NOMO-1 treated with dmso at 0.1 percent for 144 hours (cell line): ENCODE data around the gene KCNJ1.
A peak's percentile ranks its signal among the peaks of the same experiment; 100 is the strongest.

ENCODE experiments used
- DNase-seq: peaks from one replicate; lab custom pipeline; 2025; ENCODE audit not compliant: unreplicated experiment; lab: John Stamatoyannopoulos, UW

The KCNJ1 gene

GRCh38 chr11:128852327-128853023 lies 14.6 kb downstream of the KCNJ1 start:
- DNase-seq, result no peak

GRCh38 chr11:128848815-128849455 lies 18.2 kb downstream of the KCNJ1 start:
- DNase-seq, result no peak

DNA sequence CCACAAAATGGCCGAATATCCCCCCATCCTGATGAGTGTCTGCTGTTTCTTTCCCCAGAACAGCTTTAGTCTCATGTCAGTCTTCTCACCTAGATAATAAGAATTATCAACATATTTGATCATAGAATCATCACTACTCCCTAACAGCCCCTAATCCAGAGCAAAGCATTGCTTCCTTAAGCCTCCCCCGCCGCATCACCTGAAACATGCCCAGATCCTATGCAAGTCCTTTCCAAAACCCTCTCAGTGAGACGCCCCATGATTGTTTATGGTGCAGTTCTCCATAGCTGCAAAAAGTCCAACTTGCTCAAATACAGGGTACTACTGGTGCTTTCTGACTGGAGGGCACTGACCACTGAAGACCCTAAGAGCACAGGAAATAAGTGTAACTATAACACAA lies 20.1 kb downstream of the KCNJ1 start:
- DNase-seq, result no peak

DNA sequence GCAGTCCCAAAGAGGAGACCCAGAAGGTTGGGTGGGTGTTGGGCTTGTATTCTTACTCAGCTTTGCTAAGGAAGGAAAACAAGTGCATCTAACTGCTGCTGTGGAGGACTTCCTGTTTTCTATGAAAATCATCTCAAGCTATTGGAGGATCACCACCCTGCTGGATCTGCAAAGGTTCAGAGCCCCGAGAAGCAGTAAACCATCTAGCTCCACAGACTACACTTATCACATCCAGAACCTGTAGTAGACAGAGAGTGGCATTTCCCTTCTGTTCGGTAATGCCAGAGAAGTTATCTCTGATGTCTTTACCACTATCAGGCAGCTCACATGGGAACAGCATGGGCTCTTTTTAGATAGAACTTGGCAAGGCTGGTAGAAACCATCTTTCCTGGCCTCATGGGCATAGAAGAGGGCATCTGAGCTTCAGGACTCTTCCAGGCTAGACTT lies 21.7 kb downstream of the KCNJ1 start:
- no peak for DNase-seq

DNA sequence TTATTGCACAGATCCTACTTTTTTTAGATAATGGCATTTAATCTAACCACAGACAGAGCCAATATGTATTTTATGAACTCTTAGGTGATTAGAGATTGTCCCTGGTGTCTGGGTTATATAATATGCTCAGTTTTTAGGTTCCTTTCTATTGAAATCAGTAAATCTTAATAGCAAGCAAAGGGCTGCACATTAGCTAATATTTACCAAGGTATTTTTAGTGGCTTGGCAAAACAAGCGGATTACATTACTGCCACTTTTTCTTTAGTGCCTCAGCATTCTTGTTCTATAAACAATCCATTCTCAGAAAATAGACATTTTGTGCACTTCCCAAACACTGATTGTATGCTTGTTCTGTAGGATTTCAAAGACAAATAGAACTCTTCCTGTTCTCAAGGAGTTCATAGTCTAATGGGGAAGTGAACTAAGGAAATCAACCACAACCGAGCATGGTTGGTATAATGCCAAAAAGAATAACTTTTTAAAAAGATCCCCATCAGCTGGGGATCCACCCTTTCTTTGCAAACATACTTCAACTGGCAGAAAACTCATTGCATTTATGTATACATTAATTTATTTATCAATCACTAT lies 23.8 kb downstream of the KCNJ1 start:
- no peak for DNase-seq

- no peak for DNase-seq
These were observed 25.5 kb downstream of the KCNJ1 start for GRCh38 chr11:128841461-128842072.

- no peak for DNase-seq
These were observed 26.3 kb downstream of the KCNJ1 start for GRCh38 chr11:128840783-128841182.

GRCh38 chr11:128840137-128840536 lies 27.0 kb downstream of the KCNJ1 start:
- no peak for DNase-seq

GRCh38 chr11:128839081-128839480 lies 28.0 kb downstream of the KCNJ1 start:
- no peak for DNase-seq

GRCh38 chr11:128837627-128838026 lies 29.5 kb downstream of the KCNJ1 start:
- DNase-seq, result no peak

- DNase-seq, result no peak
These were observed 31.2 kb downstream of the KCNJ1 start for GRCh38 chr11:128835741-128836430.

DNA sequence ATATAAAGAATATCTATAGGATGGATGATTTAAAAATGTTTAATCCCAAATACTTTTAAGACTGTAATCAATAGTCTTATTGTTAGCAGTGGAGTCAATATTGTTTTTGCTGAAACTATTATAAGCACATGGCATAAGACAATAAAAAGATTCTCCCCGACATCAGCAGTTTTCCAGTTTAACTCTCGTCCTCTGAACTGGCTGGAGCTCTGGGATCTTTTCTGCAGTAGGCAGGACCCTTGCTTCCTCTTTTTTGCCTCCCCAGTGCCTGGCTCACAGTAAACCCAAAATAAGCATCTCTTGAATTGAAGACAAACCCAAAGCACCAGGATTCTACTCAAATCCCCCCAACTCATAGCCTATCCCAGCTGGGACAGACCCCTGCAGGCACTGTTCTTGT lies 32.9 kb downstream of the KCNJ1 start:
- no peak for DNase-seq

GRCh38 chr11:128832121-128832497 lies 35.0 kb downstream of the KCNJ1 start:
- no peak for DNase-seq

- DNase-seq, result peak; percentile 61
These were observed 35.6 kb downstream of the KCNJ1 start for GRCh38 chr11:128831174-128832120.

DNA sequence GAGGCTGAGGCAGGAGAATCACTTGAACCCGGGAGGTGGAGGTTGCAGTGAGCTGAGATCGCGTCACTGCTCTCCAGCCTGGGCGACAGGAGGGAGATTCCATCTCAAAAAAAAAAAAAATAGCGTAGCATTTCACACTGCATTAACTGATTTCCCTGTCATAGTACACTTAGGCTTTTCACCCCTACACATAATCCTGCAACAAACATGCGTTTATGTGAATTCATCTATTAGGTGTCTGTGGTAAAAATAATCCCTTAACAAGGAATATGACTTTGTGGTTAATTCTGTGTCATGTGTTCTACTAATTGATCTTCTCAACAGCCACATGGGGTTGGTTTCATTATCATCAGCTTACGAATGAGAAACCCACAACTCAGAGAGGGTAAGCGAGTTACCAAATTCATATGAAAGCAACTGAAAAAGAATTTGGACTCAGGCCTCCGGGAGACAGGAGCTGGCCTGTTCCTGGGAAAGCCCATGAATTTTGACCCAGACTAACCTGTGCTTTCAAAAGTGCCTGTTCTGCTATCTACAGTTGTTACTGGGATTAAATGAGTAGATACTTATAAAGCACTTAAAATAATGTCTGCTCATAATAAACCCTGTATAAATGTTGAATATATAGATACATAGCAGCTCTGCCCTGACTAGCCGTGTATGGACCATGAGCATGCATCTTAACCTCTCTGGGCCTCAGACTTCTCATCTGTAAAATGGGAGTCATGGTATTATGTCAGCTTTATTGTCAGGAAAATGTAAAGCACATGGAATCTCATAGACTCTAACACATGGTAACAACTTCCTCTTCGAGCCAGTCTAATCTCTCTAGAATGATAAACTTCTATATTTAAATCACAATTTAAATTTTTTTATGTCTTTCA lies 36.6 kb downstream of the KCNJ1 start:
- DNase-seq, result no peak

DNA sequence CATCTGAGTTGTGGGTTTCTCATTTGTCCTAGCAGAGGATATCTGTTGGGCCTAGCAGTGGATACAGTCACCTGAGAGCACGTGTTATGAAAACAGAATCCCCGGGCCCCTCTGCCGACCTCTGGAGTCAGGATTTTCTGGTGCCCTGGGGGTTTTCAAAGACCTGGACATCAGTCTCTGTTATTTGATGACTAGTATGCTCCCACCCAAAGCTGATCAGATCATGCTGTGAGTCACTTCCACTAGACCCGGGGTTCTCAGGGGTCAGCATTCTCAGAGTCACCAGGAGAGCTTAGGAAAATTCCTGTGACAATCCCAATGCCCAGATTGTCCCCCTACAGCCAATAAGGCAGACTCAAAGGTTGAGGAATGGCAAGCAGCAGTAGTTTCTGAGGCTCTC lies 38.7 kb downstream of the KCNJ1 start:
- no peak for DNase-seq

- no peak for DNase-seq
These were observed 39.8 kb downstream of the KCNJ1 start for GRCh38 chr11:128827191-128827893.

DNA sequence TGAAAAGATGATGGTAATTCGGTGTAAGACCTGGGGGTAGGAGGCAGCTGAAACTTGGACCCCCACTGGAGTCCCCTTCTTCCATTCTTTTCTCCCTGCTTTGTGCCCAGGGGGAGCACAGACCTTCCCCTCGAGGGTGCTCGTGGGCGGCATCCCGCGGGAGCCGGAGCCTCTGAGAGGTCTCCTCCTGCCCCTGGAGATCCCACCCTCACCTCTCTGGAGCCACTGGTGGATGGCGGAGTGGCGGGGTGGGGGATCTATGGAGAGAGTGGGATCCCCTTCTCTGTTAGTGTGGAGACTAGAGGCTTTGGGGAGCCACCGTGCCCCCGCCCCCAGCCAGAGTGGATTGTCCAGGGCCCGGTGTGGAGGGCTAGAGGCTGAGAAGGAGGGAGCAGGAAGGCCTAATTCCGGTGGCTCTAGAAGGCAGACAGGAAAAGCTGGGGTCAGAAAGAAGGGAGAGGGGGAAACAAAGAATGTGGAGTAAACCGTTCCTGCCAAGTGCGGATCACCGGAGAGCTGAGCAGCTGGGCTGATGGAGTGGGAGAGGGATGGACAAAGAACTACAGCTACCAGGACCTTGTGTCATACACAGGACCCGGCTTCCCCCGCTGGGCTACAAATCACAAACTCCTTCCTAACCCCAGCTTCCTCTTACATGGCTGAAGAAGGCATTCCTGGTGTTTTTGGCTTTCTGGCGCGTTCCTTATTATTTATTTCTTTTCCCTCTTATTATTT lies 41.9 kb downstream of the KCNJ1 start:
- no peak for DNase-seq
